GM21737 (cell line): Measurements from ENCODE around the gene RAPSN.

Source experiments
- ATAC-seq: cut with Tn5 transposase; IDR thresholded peaks from one replicate; pipeline ENCODE4 v1.9.1; 2021; ENCODE audit warnings: mild to moderate bottlenecking, moderate library complexity; ENCODE audit not compliant: unreplicated experiment

RAPSN gene

DNA sequence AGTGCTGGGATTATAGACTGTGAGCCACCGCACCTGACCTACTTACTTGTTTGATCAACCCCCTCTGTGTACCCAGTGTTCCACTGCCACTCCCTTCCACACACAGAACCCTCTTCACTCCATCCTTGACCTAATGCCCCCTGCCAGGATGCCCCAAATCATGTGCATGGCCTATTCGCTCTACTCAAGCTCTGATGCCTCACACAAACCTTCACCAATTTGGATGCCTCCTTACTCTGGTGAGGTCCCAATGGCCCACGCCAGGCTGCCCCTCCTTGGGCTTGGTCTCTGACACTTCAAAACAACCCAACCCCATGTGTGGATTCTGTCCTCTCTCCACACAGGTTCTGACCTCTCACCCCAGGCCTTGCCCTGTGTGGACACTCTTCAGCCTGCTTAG, 13.2 kb downstream of the RAPSN start:
- ATAC-seq = no peak

- ATAC-seq = no peak
Observed at GRCh38 chr11:47434011-47434786, 14.7 kb downstream of the RAPSN start.

- ATAC-seq = no peak
Observed at GRCh38 chr11:47433157-47433556, 15.8 kb downstream of the RAPSN start.

DNA sequence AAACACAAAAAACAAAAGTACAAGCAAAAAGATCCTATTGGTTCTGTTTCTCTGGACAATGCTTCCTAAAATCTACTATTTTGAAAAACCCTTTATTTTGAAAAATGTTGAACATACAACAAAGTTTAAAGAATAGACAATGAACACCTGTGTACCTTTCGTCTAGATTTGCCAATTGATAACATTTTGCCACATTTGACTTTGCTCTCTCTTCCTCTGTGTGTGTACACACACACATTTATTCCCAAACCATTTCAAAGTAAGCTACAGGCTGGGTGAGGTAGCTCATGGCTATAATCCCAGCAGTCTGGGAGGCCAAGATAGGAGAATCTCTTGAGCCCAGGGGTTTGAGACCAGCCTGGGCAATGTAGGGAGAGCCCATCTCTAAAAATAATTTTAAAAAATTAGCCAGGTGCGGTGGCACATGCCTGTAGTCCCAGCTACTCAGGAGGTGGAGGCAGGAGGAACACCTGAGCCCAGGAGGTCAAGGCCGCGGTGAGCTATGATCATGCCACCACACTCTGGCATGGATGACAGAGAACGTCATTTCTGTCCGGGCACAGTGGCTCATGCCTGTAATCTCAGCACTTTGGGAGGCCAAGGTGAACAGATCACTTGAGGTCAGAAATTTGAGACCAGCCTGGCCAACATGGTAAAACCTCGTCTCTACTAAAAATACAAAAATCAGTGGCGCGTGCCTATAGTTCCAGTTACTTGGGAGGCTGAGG, 17.4 kb downstream of the RAPSN start:
- no peak for ATAC-seq

DNA sequence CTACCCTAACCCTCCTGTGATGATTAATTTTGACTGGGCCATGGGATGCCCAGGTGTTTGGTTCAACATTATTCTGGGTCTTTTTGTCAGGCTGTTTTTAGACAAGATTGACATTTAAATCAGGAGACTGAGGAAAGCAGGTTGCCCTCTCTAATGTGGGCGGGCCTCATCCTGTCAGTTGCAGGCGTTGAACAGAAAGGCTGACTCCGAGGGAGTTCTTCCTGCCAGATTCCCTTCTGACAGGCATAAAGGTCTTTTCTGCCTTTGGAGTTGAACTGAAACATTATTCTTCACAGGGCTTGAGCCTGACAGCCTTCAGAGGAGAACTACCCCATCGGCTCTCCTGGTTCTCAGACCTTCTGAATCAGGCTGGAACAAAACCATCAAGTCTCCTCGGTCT, 18.4 kb downstream of the RAPSN start:
- no peak for ATAC-seq

DNA sequence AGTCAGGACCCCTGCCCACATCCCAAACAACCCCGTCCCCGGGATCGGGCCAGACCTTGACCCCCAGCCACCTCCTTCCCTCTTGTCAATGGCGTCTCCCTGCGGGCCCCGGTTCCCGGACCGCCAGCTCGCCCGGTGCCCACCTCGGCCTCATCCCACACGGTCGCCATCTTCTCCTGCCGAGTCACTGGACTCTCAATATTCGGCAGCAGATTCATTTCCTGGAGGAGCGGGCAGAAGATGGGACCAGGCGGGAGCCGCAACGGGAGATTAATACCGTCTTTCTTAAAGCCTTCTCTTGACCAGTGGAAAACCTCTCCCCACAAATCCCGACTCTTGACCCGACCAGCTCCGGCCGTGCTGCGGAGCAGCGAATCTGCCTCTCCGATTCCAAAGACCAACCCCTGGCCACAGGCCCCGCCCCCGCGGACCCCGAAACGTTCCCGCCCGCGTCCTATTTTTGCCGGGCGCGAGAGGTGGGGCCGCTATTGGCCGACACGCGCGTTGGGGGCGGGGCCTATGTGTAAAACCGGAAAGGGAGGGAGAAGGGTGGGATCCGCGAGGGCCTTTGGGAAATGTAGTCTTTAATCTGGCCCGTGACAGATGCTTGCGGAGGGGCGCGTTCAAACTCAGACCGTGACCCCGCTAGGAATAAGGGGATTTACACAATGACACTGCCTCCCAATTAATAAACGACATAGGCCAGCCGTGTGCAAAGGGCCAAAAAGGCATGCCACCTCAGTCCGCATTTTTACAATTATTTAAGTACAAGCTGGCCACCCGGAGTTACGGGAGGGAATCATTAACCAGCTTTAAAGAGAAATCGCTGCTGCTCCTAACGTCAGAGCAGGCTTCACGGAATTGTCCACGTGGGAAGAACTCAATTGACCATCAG, 22.6 kb downstream of the RAPSN start, which contains the start of gene PSMC3:
PSMC3 (minus strand) TSS at position 378 of the 895 bp plus-strand sequence; CDS start at position 218, 160 bp downstream.
- peak; percentile 81 for ATAC-seq

- no peak for ATAC-seq
Observed at GRCh38 chr11:47425611-47426010, 23.3 kb downstream of the RAPSN start.

GRCh38 chr11:47418454-47419259, 30.3 kb downstream of the RAPSN start:
- ATAC-seq = no peak

- no peak for ATAC-seq
Observed at GRCh38 chr11:47417712-47418111, 31.2 kb downstream of the RAPSN start.

GRCh38 chr11:47415949-47416472, 32.9 kb downstream of the RAPSN start:
- ATAC-seq = no peak

- ATAC-seq = no peak
Observed at GRCh38 chr11:47415091-47415854, 33.7 kb downstream of the RAPSN start.

- no peak for ATAC-seq
Observed at GRCh38 chr11:47414685-47415070, 34.3 kb downstream of the RAPSN start.

- ATAC-seq = no peak
Observed at GRCh38 chr11:47413908-47414684, 34.8 kb downstream of the RAPSN start.

GRCh38 chr11:47413351-47413750, 35.6 kb downstream of the RAPSN start:
- ATAC-seq = no peak

- no peak for ATAC-seq
Observed at GRCh38 chr11:47411884-47412746, 36.8 kb downstream of the RAPSN start.

GRCh38 chr11:47410370-47411264, 38.3 kb downstream of the RAPSN start:
- no peak for ATAC-seq
